IgD-negative memory B cell (primary cell): ENCODE measurements around the gene NTPCR. TPM values are rescaled to one million over a fixed set of nuclear protein-coding genes. Genes with fewer than 3 reads are reported as not detected.

Experiments used
- H3K27ac Mint-ChIP-seq, 3 donors: one replicate each; pipeline ENCODE4 v1.8.0; 2020 to 2022; ENCODE audit warnings: mild to moderate bottlenecking in 3 of 3, mixed read lengths in 3 of 3, moderate library complexity in 1 of 3
- H3K27me3 Mint-ChIP-seq: one replicate; pipeline ENCODE4 v1.8.0; 2021; ENCODE audit warnings: mixed read lengths
- H3K36me3 Mint-ChIP-seq: one replicate; pipeline ENCODE4 v1.8.0; 2020; ENCODE audit warnings: mild to moderate bottlenecking, mixed read lengths
- H3K4me1 Mint-ChIP-seq, 3 donors: one replicate each; pipeline ENCODE4 v1.8.0; 2020 to 2022; ENCODE audit warnings: mixed read lengths in 3 of 3, mild to moderate bottlenecking in 1 of 3
- H3K4me3 Mint-ChIP-seq, 4 donors: one replicate each; pipeline ENCODE4 v1.8.0; 2020 to 2022; ENCODE audit warnings: mild to moderate bottlenecking in 4 of 4, mixed read lengths in 4 of 4, moderate library complexity in 3 of 4
- H3K9me3 Mint-ChIP-seq, 3 donors: one replicate each; pipeline ENCODE4 v1.8.0; 2020 to 2021; ENCODE audit warnings: mixed read lengths in 3 of 3, mild to moderate bottlenecking in 1 of 3
- polyA plus RNA-seq: library from polyadenylated mRNA; unstranded; fragments of 300-500 nt; fragmentation: Illumina TruSeq; gene quantifications from one replicate; pipeline ENCODE4 v1.2.3, GENCODE V29; 2021

Gene NTPCR
- polyA plus RNA-seq, 1 donor from 2014 or later: 34.2 TPM

DNA sequence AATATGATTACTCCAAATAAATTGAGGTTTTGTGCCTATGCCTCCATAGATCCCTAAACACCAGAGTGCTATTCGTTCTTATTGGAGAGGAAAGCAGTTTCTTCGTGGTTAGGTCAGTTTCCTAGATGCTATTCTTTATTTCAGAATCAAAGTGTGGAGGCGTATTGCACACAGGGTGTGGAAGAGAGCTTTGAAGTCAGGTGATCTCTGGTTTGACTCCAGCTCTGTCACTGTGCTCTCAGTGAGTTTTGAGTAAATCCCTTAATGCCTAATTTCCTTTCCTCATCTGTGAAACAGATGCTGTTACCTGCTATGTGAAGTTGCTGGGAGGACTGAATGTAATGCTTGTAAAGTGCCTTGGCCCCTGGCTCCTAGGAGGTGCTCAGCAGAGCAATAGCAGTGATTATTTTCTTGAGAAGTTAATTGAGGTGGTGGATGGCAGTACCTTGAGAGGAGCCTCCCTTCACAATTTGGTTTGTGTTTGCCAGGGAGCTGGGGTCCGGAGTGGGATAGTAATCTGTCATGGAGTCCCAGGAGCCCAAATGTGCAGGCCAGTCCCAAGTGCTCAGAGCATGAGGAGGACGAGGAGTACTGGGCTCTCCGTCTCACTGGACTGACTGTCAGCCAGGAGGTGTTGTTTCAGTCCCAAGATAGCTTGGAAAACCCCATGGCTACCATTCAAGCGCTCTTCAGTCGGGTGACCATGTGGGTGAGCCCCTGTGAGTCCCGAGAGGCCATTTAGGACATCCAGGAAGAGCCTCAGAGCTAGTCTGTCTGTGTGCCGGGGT is 14.9 kb downstream of the NTPCR start:
- Mint-ChIP-seq H3K27me3 (no peaks in the 10 kb centered on the region), H3K4me1 (peaks cover 0 to 12% (median 4%) of the 10 kb centered on the region in 3 donors), H3K27ac (no peak overlapping the region), H3K4me3 (peak overlapping the region in 1 of 4 donors; percentile 17), H3K36me3 (peaks cover 22% of the 10 kb centered on the region), H3K9me3 (no peaks in the 10 kb centered on the region)

GRCh38 chr1:232965912-232966217 is 15.5 kb downstream of the NTPCR start:
- Mint-ChIP-seq H3K9me3 (no peaks in the 10 kb centered on the region), H3K27ac (no peak overlapping the region), H3K4me3 (no peak overlapping the region), H3K36me3 (peaks cover 22% of the 10 kb centered on the region), H3K27me3 (no peaks in the 10 kb centered on the region), H3K4me1 (peaks cover 0 to 12% (median 4%) of the 10 kb centered on the region in 3 donors)

GRCh38 chr1:232966663-232967062 is 16.3 kb downstream of the NTPCR start:
- Mint-ChIP-seq H3K4me3 (no peak overlapping the region), H3K27ac (no peak overlapping the region), H3K36me3 (peaks cover 23% of the 10 kb centered on the region), H3K4me1 (peaks cover 0 to 12% (median 4%) of the 10 kb centered on the region in 3 donors), H3K27me3 (no peaks in the 10 kb centered on the region), H3K9me3 (peaks cover 0 to 7% (median 0%) of the 10 kb centered on the region in 3 donors)

DNA sequence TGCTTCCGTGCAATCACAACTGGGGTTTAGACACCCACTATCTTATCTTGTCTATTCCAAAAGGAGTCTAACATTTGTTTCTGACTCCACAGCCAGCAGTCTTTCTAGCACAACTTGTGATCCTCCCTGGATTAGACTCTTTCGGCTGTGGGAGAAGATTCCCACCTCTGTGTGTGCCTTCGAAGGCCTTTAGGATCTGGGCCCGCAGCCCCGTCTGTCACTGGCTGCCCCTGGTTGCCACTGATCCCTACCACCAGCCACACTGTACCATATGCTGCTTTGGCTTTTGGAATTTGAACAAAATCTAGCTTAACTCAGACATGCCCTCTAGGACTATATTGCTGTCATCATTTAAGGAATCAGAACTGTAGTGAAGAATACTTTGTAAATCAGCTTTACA is 18.0 kb downstream of the NTPCR start:
- Mint-ChIP-seq H3K4me3 (no peak overlapping the region), H3K4me1 (peaks cover 0 to 6% (median 3%) of the 10 kb centered on the region in 3 donors), H3K27ac (no peak overlapping the region), H3K9me3 (peaks cover 3 to 19% (median 9%) of the 10 kb centered on the region in 3 donors), H3K27me3 (no peaks in the 10 kb centered on the region), H3K36me3 (peaks cover 35% of the 10 kb centered on the region)

DNA sequence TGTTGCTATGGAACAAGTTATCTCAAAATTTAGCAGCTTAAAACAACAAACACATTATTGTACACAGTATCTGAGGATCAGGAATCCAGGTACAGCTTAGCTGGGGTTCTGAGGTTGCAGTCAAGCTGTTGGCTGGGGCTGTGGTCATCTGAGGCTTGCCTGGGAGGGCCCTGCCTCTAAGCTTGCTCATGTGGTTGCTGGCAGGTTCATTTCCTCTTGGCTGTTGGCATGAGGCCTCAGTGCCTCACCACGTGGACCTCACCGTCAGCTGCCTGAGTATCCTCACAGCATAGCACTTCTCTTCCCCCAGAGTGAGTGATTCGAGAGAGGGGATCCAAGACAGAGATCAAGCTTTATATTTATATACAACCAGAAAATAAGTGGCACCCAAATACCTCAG is 18.6 kb downstream of the NTPCR start:
- H3K27me3 Mint-ChIP-seq: no peaks in the 10 kb centered on the region
- H3K36me3 Mint-ChIP-seq: peaks cover 38% of the 10 kb centered on the region
- peaks cover 6 to 25% (median 11%) of the 10 kb centered on the region in 3 donors for H3K9me3 Mint-ChIP-seq
- peaks cover 0 to 3% (median 3%) of the 10 kb centered on the region in 3 donors for H3K4me1 Mint-ChIP-seq
- H3K4me3 Mint-ChIP-seq: no peak overlapping the region
- H3K27ac Mint-ChIP-seq: no peak overlapping the region

DNA sequence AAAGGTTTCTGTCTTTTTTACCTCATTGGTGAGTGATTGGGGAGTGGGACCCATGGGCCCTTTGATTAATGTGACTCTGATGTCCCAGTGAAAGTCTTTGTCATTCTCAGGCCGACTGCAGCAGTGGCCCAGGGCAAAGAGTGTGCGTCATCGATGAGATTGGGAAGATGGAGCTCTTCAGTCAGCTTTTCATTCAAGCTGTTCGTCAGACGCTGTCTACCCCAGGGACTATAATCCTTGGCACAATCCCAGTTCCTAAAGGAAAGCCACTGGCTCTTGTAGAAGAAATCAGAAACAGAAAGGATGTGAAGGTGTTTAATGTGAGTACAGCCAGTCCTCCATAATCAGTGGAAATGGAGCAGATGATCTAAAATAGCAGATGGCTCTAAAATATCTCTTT is 19.4 kb downstream of the NTPCR start:
- H3K9me3 Mint-ChIP-seq: peaks cover 9 to 28% (median 11%) of the 10 kb centered on the region in 3 donors
- H3K4me3 Mint-ChIP-seq: no peak overlapping the region
- no peaks in the 10 kb centered on the region for H3K27me3 Mint-ChIP-seq
- H3K4me1 Mint-ChIP-seq: peaks cover 0 to 3% (median 3%) of the 10 kb centered on the region in 3 donors
- H3K27ac Mint-ChIP-seq: no peak overlapping the region
- peaks cover 44% of the 10 kb centered on the region for H3K36me3 Mint-ChIP-seq

DNA sequence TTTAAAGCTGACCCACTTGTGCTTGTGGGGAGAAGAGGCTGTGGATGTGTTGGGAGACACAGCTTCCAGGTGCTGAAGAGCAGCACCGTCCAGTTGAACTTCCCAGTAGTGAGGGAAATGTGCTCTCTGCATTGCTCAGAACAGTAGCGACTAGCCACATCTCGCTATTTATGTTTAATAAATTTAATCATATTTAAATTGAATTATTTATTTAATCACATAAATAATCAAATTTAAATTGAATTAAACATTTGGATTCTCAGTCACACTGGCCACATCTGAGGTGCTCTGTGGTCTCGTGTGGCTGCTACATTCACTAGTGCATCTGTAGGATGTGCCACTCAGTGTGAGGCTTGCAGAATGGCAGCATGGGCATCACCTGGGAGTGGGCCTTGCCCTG is 20.1 kb downstream of the NTPCR start:
- Mint-ChIP-seq H3K4me1 (no peaks in the 10 kb centered on the region), H3K36me3 (peaks cover 42% of the 10 kb centered on the region)

GRCh38 chr1:232973652-232974611 is 23.5 kb downstream of the NTPCR start:
- peaks cover 43% of the 10 kb centered on the region for H3K36me3 Mint-ChIP-seq
- peaks cover 4 to 9% (median 5%) of the 10 kb centered on the region in 3 donors for H3K4me1 Mint-ChIP-seq
- H3K9me3 Mint-ChIP-seq: peaks cover 9 to 28% (median 11%) of the 10 kb centered on the region in 3 donors
- H3K27me3 Mint-ChIP-seq: no peaks in the 10 kb centered on the region
- H3K27ac Mint-ChIP-seq: no peak overlapping the region
- no peak overlapping the region for H3K4me3 Mint-ChIP-seq

More for the DNA sequence above, 20.1 kb downstream of the NTPCR start:
- H3K9me3 Mint-ChIP-seq: peaks cover 9 to 28% (median 11%) of the 10 kb centered on the region in 3 donors
- H3K27me3 Mint-ChIP-seq: no peaks in the 10 kb centered on the region
- H3K4me3 Mint-ChIP-seq: no peak overlapping the region
- no peak overlapping the region for H3K27ac Mint-ChIP-seq

GRCh38 chr1:232974971-232975370 is 24.6 kb downstream of the NTPCR start:
- H3K9me3 Mint-ChIP-seq: peaks cover 9 to 28% (median 11%) of the 10 kb centered on the region in 3 donors
- H3K36me3 Mint-ChIP-seq: peaks cover 42% of the 10 kb centered on the region
- no peaks in the 10 kb centered on the region for H3K27me3 Mint-ChIP-seq
- H3K4me3 Mint-ChIP-seq: no peak overlapping the region
- peaks cover 4 to 10% (median 5%) of the 10 kb centered on the region in 3 donors for H3K4me1 Mint-ChIP-seq
- H3K27ac Mint-ChIP-seq: no peak overlapping the region

- H3K36me3 Mint-ChIP-seq: peaks cover 29% of the 10 kb centered on the region
- H3K9me3 Mint-ChIP-seq: peaks cover 4 to 11% (median 6%) of the 10 kb centered on the region in 3 donors
- H3K27ac Mint-ChIP-seq: peak overlapping the region in 1 of 3 donors; percentile 50
These were observed 27.8 kb downstream of the NTPCR start for GRCh38 chr1:232978091-232978634.

GRCh38 chr1:232978815-232979214 is 28.4 kb downstream of the NTPCR start:
- Mint-ChIP-seq H3K27ac (no peak overlapping the region), H3K4me3 (no peak overlapping the region), H3K36me3 (peaks cover 24% of the 10 kb centered on the region), H3K27me3 (no peaks in the 10 kb centered on the region), H3K4me1 (peaks cover 4 to 10% (median 5%) of the 10 kb centered on the region in 3 donors), H3K9me3 (peaks cover 0 to 4% (median 3%) of the 10 kb centered on the region in 3 donors)

More at GRCh38 chr1:232978091-232978634, 27.8 kb downstream of the NTPCR start:
- H3K27me3 Mint-ChIP-seq: no peaks in the 10 kb centered on the region
- peak overlapping the region in 1 of 4 donors; percentile 29 for H3K4me3 Mint-ChIP-seq
- H3K4me1 Mint-ChIP-seq: peaks cover 4 to 10% (median 5%) of the 10 kb centered on the region in 3 donors

DNA sequence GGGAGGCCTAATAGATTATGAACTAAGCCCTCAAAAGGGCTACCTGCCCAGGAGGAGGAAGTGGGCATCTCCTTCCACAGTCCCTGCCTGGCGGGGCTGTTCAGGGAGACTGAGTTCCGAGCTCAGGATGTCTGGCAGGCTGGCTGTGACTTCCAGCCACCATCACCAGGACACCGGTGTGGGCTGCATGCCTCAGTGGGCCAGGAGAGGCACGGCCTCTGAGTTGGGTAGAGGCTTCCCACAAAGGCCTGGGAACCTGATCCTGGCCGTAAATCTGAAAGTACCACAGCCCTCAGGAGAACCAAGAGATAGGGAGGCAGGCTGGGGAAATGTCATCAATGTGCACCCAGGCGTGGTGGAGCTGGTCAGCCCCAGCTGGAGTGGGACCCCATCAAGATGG is 29.1 kb downstream of the NTPCR start:
- H3K36me3 Mint-ChIP-seq: peaks cover 19% of the 10 kb centered on the region
- peaks cover 4 to 10% (median 5%) of the 10 kb centered on the region in 3 donors for H3K4me1 Mint-ChIP-seq
- H3K4me3 Mint-ChIP-seq: no peak overlapping the region
- H3K9me3 Mint-ChIP-seq: no peaks in the 10 kb centered on the region
- H3K27me3 Mint-ChIP-seq: no peaks in the 10 kb centered on the region
- no peak overlapping the region for H3K27ac Mint-ChIP-seq

GRCh38 chr1:232980355-232980978 is 30.1 kb downstream of the NTPCR start:
- H3K4me1 Mint-ChIP-seq: peaks cover 4 to 10% (median 5%) of the 10 kb centered on the region in 3 donors
- no peak overlapping the region for H3K27ac Mint-ChIP-seq
- peak overlapping the region in 1 of 4 donors; percentile 27 for H3K4me3 Mint-ChIP-seq
- H3K27me3 Mint-ChIP-seq: no peaks in the 10 kb centered on the region
- H3K36me3 Mint-ChIP-seq: peaks cover 20% of the 10 kb centered on the region
- no peaks in the 10 kb centered on the region for H3K9me3 Mint-ChIP-seq

- H3K27ac Mint-ChIP-seq: peak overlapping the region in 1 of 3 donors; percentile 50
- no peak overlapping the region for H3K4me3 Mint-ChIP-seq
- peaks cover 19% of the 10 kb centered on the region for H3K36me3 Mint-ChIP-seq
- H3K27me3 Mint-ChIP-seq: no peaks in the 10 kb centered on the region
- peaks cover 4 to 10% (median 5%) of the 10 kb centered on the region in 3 donors for H3K4me1 Mint-ChIP-seq
- no peaks in the 10 kb centered on the region for H3K9me3 Mint-ChIP-seq
These were observed 30.7 kb downstream of the NTPCR start for GRCh38 chr1:232980986-232981560.
